ENCODE results near the gene CDH23.

Gene CDH23

GRCh38 chr10:71537681-71538080 is 141.0 kb downstream of the CDH23 start:
- no peak for DNase-seq (ENCODE audit: low spot score)

- DNase-seq (ENCODE audit: low spot score): no peak
These were observed 142.0 kb downstream of the CDH23 start for GRCh38 chr10:71538608-71539260.

GRCh38 chr10:71539442-71540118 is 142.9 kb downstream of the CDH23 start:
- no peak for DNase-seq (ENCODE audit: low spot score)

- no peak for DNase-seq (ENCODE audit: low spot score)
These were observed 145.8 kb downstream of the CDH23 start for GRCh38 chr10:71542478-71542877.

GRCh38 chr10:71543608-71544170 is 147.0 kb downstream of the CDH23 start:
- DNase-seq (ENCODE audit: low spot score): no peak

- DNase-seq (ENCODE audit: low spot score): no peak
These were observed 148.3 kb downstream of the CDH23 start for GRCh38 chr10:71545001-71545400.

- no peak for DNase-seq (ENCODE audit: low spot score)
These were observed 149.5 kb downstream of the CDH23 start for GRCh38 chr10:71546220-71546619.

GRCh38 chr10:71547312-71547711 is 150.6 kb downstream of the CDH23 start:
- DNase-seq (ENCODE audit: low spot score): no peak

- peak; percentile 55 for DNase-seq (ENCODE audit: low spot score)
These were observed 151.4 kb downstream of the CDH23 start for GRCh38 chr10:71547876-71548846.

GRCh38 chr10:71549766-71550533 is 153.2 kb downstream of the CDH23 start:
- no peak for DNase-seq (ENCODE audit: low spot score)

GRCh38 chr10:71550628-71551027 is 153.9 kb downstream of the CDH23 start:
- no peak for DNase-seq (ENCODE audit: low spot score)

GRCh38 chr10:71551970-71552369 is 155.2 kb downstream of the CDH23 start:
- DNase-seq (ENCODE audit: low spot score): no peak

GRCh38 chr10:71553432-71553831 is 156.7 kb downstream of the CDH23 start:
- no peak for DNase-seq (ENCODE audit: low spot score)

- DNase-seq (ENCODE audit: low spot score): peak; percentile 13
These were observed 158.0 kb downstream of the CDH23 start for GRCh38 chr10:71554671-71555070.

GRCh38 chr10:71555087-71555723 is 158.5 kb downstream of the CDH23 start:
- DNase-seq (ENCODE audit: low spot score): no peak

GRCh38 chr10:71555724-71556119 is 159.0 kb downstream of the CDH23 start:
- DNase-seq (ENCODE audit: low spot score): no peak

GRCh38 chr10:71558991-71559390 is 162.3 kb downstream of the CDH23 start:
- DNase-seq (ENCODE audit: low spot score): no peak

GRCh38 chr10:71561003-71561574 is 164.4 kb downstream of the CDH23 start:
- DNase-seq (ENCODE audit: low spot score): no peak

GRCh38 chr10:71562181-71562580 is 165.5 kb downstream of the CDH23 start:
- DNase-seq (ENCODE audit: low spot score): no peak

GRCh38 chr10:71562904-71563303 is 166.2 kb downstream of the CDH23 start:
- DNase-seq (ENCODE audit: low spot score): no peak

Measured in activated CD4-positive, alpha-beta T cell treated with anti-CD3 and anti-CD28 coated beads, Interleukin-2, Interleukin-4, amounts not matched to agents 100 ng/mL and 50 ng/mL, durations not matched to agents 16 hours and 8 hours (primary cell).